IMR-90 (cell line): ENCODE measurements around the gene COL4A1. TPM values are rescaled to one million over a fixed set of nuclear protein-coding genes. Genes with fewer than 3 reads are reported as not detected.
A peak's percentile ranks its signal among the peaks of the same experiment; 100 is the strongest.

Experiments
- ATAC-seq: fragments of 200-7000 bp; cut with Tn5 transposase; 2 replicates; pipeline ENCODE4 v1.9.1; 2020; ENCODE audit warnings: low read depth, mild to moderate bottlenecking, moderate library complexity
- BruUV-seq: library from RNA; stranded (reverse); fragments of 400-500 nt; replicated peaks from 2 replicates; lab custom pipeline; 2021; lab: Mats Ljungman, UMichigan
- CTCF ChIA-PET: fragments of 300-600 bp; formaldehyde crosslinking; extraction: SDS; loops from one replicate; lab custom pipeline; 2021; ENCODE audit warnings: antibody characterized with exemption; lab: Yijun Ruan, JAX
- POLR2A ChIA-PET: fragments of 300-600 bp; sonication (Branson Sonifier 250); formaldehyde crosslinking; loops from one replicate; lab custom pipeline; 2022; ENCODE audit warnings: antibody characterized with exemption; ENCODE audit not compliant: unreplicated experiment; lab: Charles Lee
- DNase-seq: peaks from one replicate; pipeline ENCODE4 v3.0.0; 2013
- H2AFZ ChIP-seq: replicated peaks from 2 replicates; pipeline ENCODE3; 2013; ENCODE audit warnings: low read length, mild to moderate bottlenecking; ENCODE audit not compliant: poor library complexity
- H2AK5ac ChIP-seq: 2 replicates; pipeline ENCODE4 v1.6.1; 2013; ENCODE audit warnings: low read depth, low read length, inconsistent platforms
- H2AK9ac ChIP-seq: replicated peaks from 2 replicates; pipeline ENCODE3; 2013; ENCODE audit warnings: mild to moderate bottlenecking, low read depth, low read length, moderate library complexity; ENCODE audit not compliant: poor library complexity
- H2BK120ac ChIP-seq: 2 replicates; pipeline ENCODE4 v1.6.1; 2013; ENCODE audit warnings: low read depth, low read length, inconsistent platforms
- H2BK15ac ChIP-seq: 3 replicates; pipeline ENCODE4 v1.6.1; 2013; ENCODE audit warnings: low read depth, low read length, inconsistent platforms
- H2BK20ac ChIP-seq: 2 replicates; pipeline ENCODE4 v1.6.1; 2013; ENCODE audit warnings: low read depth, mild to moderate bottlenecking, inconsistent platforms, low read length, moderate library complexity
- H2BK5ac ChIP-seq: 2 replicates; pipeline ENCODE4 v1.6.1; 2013; ENCODE audit warnings: mild to moderate bottlenecking, low read depth, low read length, inconsistent platforms; ENCODE audit not compliant: poor library complexity, severe bottlenecking
- H3K14ac ChIP-seq: replicated peaks from 2 replicates; pipeline ENCODE4 v1.6.1; 2013; ENCODE audit warnings: low read depth, low read length, inconsistent platforms
- H3K18ac ChIP-seq: 2 replicates; pipeline ENCODE4 v1.6.1; 2013; ENCODE audit warnings: low read depth, low read length, control low read depth
- H3K23ac ChIP-seq: 2 replicates; pipeline ENCODE4 v1.6.1; 2013; ENCODE audit warnings: low read depth, low read length, inconsistent platforms
- H3K27ac ChIP-seq: 2 replicates; pipeline ENCODE4 v1.5.1; 2013; ENCODE audit warnings: mild to moderate bottlenecking, control low read depth, low read length; ENCODE audit not compliant: insufficient read depth
- H3K27me3 ChIP-seq: 2 replicates; pipeline ENCODE4 v1.6.1; 2013; ENCODE audit warnings: low read length; ENCODE audit not compliant: control insufficient read depth, insufficient read depth
- H3K36me3 ChIP-seq: 2 replicates; pipeline ENCODE4 v1.6.1; 2013; ENCODE audit warnings: low read length, mixed read lengths; ENCODE audit not compliant: control insufficient read depth, insufficient read depth
- H3K4ac ChIP-seq: 2 replicates; pipeline ENCODE4 v1.6.1; 2013; ENCODE audit warnings: low read depth, low read length, inconsistent platforms
- H3K4me1 ChIP-seq: 2 replicates; pipeline ENCODE4 v1.6.1; 2013; ENCODE audit warnings: low read length, mixed read lengths; ENCODE audit not compliant: control insufficient read depth, insufficient read depth
- H3K4me2 ChIP-seq: 2 replicates; pipeline ENCODE4 v1.6.1; 2013; ENCODE audit warnings: low read depth, mild to moderate bottlenecking, control low read depth, low read length, moderate library complexity
- H3K4me3 ChIP-seq: 2 replicates; pipeline ENCODE4 v1.5.1; 2013; ENCODE audit warnings: low read depth, mild to moderate bottlenecking, control low read depth, low read length, moderate library complexity; ENCODE audit not compliant: insufficient read depth
- H3K56ac ChIP-seq: 2 replicates; pipeline ENCODE4 v1.6.1; 2013; ENCODE audit warnings: low read length, inconsistent platforms; ENCODE audit not compliant: insufficient read depth; ENCODE audit errors: extremely low read depth
- H3K79me1 ChIP-seq, 2 experiments: 2 replicates each; pipeline ENCODE4 v1.6.1; 2013; ENCODE audit warnings: low read length in 2 of 2, inconsistent platforms in 1 of 2, low read depth in 1 of 2
- H3K9ac ChIP-seq: 2 replicates; pipeline ENCODE4 v1.6.1; 2013; ENCODE audit warnings: low read depth, low read length, control low read depth
- H3K9me1 ChIP-seq: 2 replicates; pipeline ENCODE4 v1.6.1; 2013; ENCODE audit warnings: low read length, inconsistent platforms; ENCODE audit not compliant: insufficient read depth
- H3K9me3 ChIP-seq: 2 replicates; pipeline ENCODE4 v1.6.1; 2013; ENCODE audit warnings: low read length; ENCODE audit not compliant: control insufficient read depth, insufficient read depth
- H4K20me1 ChIP-seq: 2 replicates; pipeline ENCODE4 v1.6.1; 2013; ENCODE audit warnings: low read length, inconsistent platforms; ENCODE audit not compliant: insufficient read depth
- H4K5ac ChIP-seq: 2 replicates; pipeline ENCODE4 v1.6.1; 2013; ENCODE audit warnings: mild to moderate bottlenecking, low read depth, low read length, control low read depth
- H4K8ac ChIP-seq, 2 experiments: 2 replicates each; pipeline ENCODE4 v1.6.1; 2013; ENCODE audit warnings: low read depth in 2 of 2, low read length in 2 of 2, control low read depth in 1 of 2, inconsistent platforms in 1 of 2
- H4K91ac ChIP-seq: 2 replicates; pipeline ENCODE4 v1.6.1; 2013; ENCODE audit warnings: low read depth, low read length, inconsistent platforms; ENCODE audit not compliant: insufficient read depth
- BHLHE40 ChIP-seq: fragments of 150-350 bp; IDR thresholded peaks from 2 replicates; pipeline ENCODE4 v1.6.1; 2016; ENCODE audit warnings: mild to moderate bottlenecking, low read depth, low read length
- CEBPB ChIP-seq: IDR thresholded peaks from 2 replicates; pipeline ENCODE4 v1.6.1; 2012; ENCODE audit warnings: low read depth, low read length, improper control_type of control experiment
- FOS ChIP-seq: fragments of 150-350 bp; IDR thresholded peaks from 2 replicates; pipeline ENCODE4 v1.6.1; 2016; ENCODE audit warnings: low read depth, low read length
- MAFK ChIP-seq: IDR thresholded peaks from 2 replicates; pipeline ENCODE4 v1.6.1; 2012; ENCODE audit warnings: low read depth, low read length, improper control_type of control experiment
- MAZ ChIP-seq: IDR thresholded peaks from 2 replicates; pipeline ENCODE4 v1.6.1; 2012; ENCODE audit warnings: low read depth, mild to moderate bottlenecking, low read length, improper control_type of control experiment, moderate library complexity, borderline replicate concordance
- MXI1 ChIP-seq: IDR thresholded peaks from 2 replicates; pipeline ENCODE4 v1.6.1; 2012; ENCODE audit warnings: low read depth, mild to moderate bottlenecking, low read length, moderate library complexity, borderline replicate concordance
- NFE2L2 ChIP-seq: fragments of 150-350 bp; IDR thresholded peaks from 2 replicates; pipeline ENCODE4 v1.6.1; 2016; ENCODE audit warnings: low read depth, mild to moderate bottlenecking, low read length
- POLR2A ChIP-seq: IDR thresholded peaks from 2 replicates; pipeline ENCODE4 v1.6.1; 2012; ENCODE audit warnings: mild to moderate bottlenecking, low read depth, low read length
- RAD21 ChIP-seq: IDR thresholded peaks from 2 replicates; pipeline ENCODE4 v1.6.1; 2012; ENCODE audit warnings: low read length, improper control_type of control experiment
- RCOR1 ChIP-seq: IDR thresholded peaks from 2 replicates; pipeline ENCODE4 v1.6.1; 2012; ENCODE audit warnings: mild to moderate bottlenecking, low read length, improper control_type of control experiment; ENCODE audit not compliant: insufficient replicate concordance
- RFX5 ChIP-seq: IDR thresholded peaks from 2 replicates; pipeline ENCODE4 v1.8.0; 2012; ENCODE audit warnings: low read depth, mild to moderate bottlenecking, low read length, moderate library complexity
- SMC3 ChIP-seq: fragments of 150-350 bp; IDR thresholded peaks from 2 replicates; pipeline ENCODE4 v1.6.1; 2016; ENCODE audit warnings: low read depth, mild to moderate bottlenecking, antibody characterized with exemption, low read length, moderate library complexity
- WGBS, 2 experiments: methylation state at CpG; one replicate each; pipeline versions ENCODE4 v1.1.5 to v1.1.7; 2013; ENCODE audit warnings: missing lambda C conversion rate in 2 of 2; ENCODE audit not compliant: insufficient read length in 1 of 2; ENCODE audit errors: extremely low coverage in 2 of 2; 5-methylcytosine and 5-hydroxymethylcytosine counted together
- dilution Hi-C: fragments of 300-500 bp; cut with HindIII; formaldehyde crosslinking; loops from one replicate; pipeline ENCODE4 v1.14.3; 2018; ENCODE audit warnings: low sequenced_read_pairs; ENCODE audit not compliant: unreplicated experiment
- in situ Hi-C: fragments of 300-500 bp; cut with MboI; formaldehyde crosslinking; loops from 3 replicates; pipeline ENCODE4 v1.14.3; 2019; ENCODE audit warnings: low sequenced_read_pairs, inconsistent platforms, mixed read lengths
- intact Hi-C: fragments of 100-400 bp; cut with micrococcal nuclease; formaldehyde crosslinking; loops from 2 replicates; pipeline ENCODE4 v1.10.0; 2022
- polyA plus RNA-seq, 3 experiments: library from polyadenylated mRNA; depleted of rRNA; stranded (reverse); fragments of >200 nt; gene quantifications; 2 replicates each; pipeline ENCODE4 v1.2.3, GENCODE V29; 2012; ENCODE audit warnings: low replicate concordance in 1 of 3
- total RNA-seq: library from RNA; depleted of rRNA; stranded (reverse); fragments of >200 nt; gene quantifications from 2 replicates; pipeline ENCODE4 v1.2.3, GENCODE V29; 2012
- TF ChIP-seq, protein P1 (sequence below): fragments of 150-350 bp; IDR thresholded peaks from 2 replicates; pipeline ENCODE4 v1.6.1; 2017; ENCODE audit warnings: mild to moderate bottlenecking, antibody characterized with exemption, low read length, low read depth

Gene COL4A1
- total and polyA plus RNA-seq, 2 of the 4 experiments (the other 2 are of a cell fraction), result 230 to 337 TPM

- Histone ChIP-seq H3K79me1 (peaks cover 37 to 87% of the 10 kb centered on the region in 2 experiments), H3K18ac (peak overlapping the region; percentile 49; the same call in 1 of the 2 replicates), H3K9me1 (peaks cover 25% of the 10 kb centered on the region), H3K4me2 (peak overlapping the region; percentile 6; the same call in 1 of the 2 replicates), H3K27me3 (no peaks in the 10 kb centered on the region), H3K4ac (peak overlapping the region; percentile 91), H3K23ac (peak overlapping the region; percentile 70), H4K8ac (0 out of 4 replicates have a peak overlapping the region, but pooled peaks of 1 of the 2 experiments have one; percentile 48), H2AK5ac (peak overlapping the region; percentile 97), H3K36me3 (peaks cover 33% of the 10 kb centered on the region), H3K27ac (peak overlapping the region; percentile 23; the same call in 1 of the 2 replicates), H2AK9ac (peak overlapping the region; percentile 86), H3K9me3 (no peaks in the 10 kb centered on the region), H2BK15ac (peak overlapping the region; percentile 82; the same call in 1 of the 3 replicates), H2AFZ (peak overlapping the region; percentile 74), H4K20me1 (peaks cover 64% of the 10 kb centered on the region), H3K9ac (no peak overlapping the region), H3K56ac (no peak overlapping the region), H2BK5ac (peak overlapping the region; percentile 16), H3K4me3 (no peak overlapping the region), H3K14ac (peak overlapping the region; percentile 80), H4K5ac (peak overlapping the region; percentile 11; the same call in 1 of the 2 replicates), H2BK120ac (peak overlapping the region; percentile 79; the same call in 1 of the 2 replicates), H2BK20ac (peak overlapping the region; percentile 83; the same call in 1 of the 2 replicates), H3K4me1 (peaks cover 32% of the 10 kb centered on the region), H4K91ac (peak overlapping the region; percentile 55)
- no peak for DNase-seq
- TF ChIP-seq CEBPB, result no peak
- TF ChIP-seq POLR2A, result no peak
- no peak for TF ChIP-seq RCOR1
- TF ChIP-seq MXI1, result no peak
- no peak for TF ChIP-seq FOS
- no peak for TF ChIP-seq RFX5
- TF ChIP-seq RAD21, result no peak
- TF ChIP-seq MAFK, result no peak
- TF ChIP-seq, protein P1, sequence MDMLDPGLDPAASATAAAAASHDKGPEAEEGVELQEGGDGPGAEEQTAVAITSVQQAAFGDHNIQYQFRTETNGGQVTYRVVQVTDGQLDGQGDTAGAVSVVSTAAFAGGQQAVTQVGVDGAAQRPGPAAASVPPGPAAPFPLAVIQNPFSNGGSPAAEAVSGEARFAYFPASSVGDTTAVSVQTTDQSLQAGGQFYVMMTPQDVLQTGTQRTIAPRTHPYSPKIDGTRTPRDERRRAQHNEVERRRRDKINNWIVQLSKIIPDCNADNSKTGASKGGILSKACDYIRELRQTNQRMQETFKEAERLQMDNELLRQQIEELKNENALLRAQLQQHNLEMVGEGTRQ, result no peak
- TF ChIP-seq BHLHE40, result no peak
- TF ChIP-seq NFE2L2, result no peak
- TF ChIP-seq MAZ, result no peak
- TF ChIP-seq SMC3, result no peak
- no peak; the same call in 1 of the 2 replicates for ATAC-seq
- intact Hi-C loops (no loop called here), in situ Hi-C loops (no loop called here), dilution Hi-C loops (no loop called here)
- POLR2A ChIA-PET, result no interaction called here
- no TSS peak for BruUV-seq
- 60% methylated on average over 1 of the region's 11 CpGs; no CpG with 5 or more reads in 1 of the 2 experiments for whole genome bisulfite sequencing, 2 experiments
- CTCF ChIA-PET, result interaction anchor here (1.1 kb wide), 1 partner anchor 10 kb away, joined by 3 read pairs; no protein-coding TSS in a partner anchor
These were observed 74.2 kb downstream of the COL4A1 start for GRCh38 chr13:110232756-110233155.
